ENCODE data around the gene MGAT4A. TPM values are rescaled to one million over a fixed set of nuclear protein-coding genes. Genes with fewer than 3 reads are reported as not detected.

MGAT4A gene
- total RNA-seq, 2 donors from 2014 or later: 44.0 to 80.8 TPM

- H3K9me3 ChIP-seq: no peaks in the 10 kb centered on the region
- no peaks in the 10 kb centered on the region for H3K36me3 ChIP-seq
- no peak for TF ChIP-seq CTCF (IDR thresholded peaks at IDR 0.05)
- no peak for ATAC-seq (ENCODE audit: insufficient number of reproducible peaks, low FRiP score, low read depth)
- H3K4me3 ChIP-seq: no peak overlapping the region
- H3K27ac ChIP-seq: no peak overlapping the region
- no peak for DNase-seq (ENCODE audit: low spot score)
- H3K4me1 ChIP-seq (ENCODE audit: control insufficient read depth in 1 of 2, low read depth in 2 of 2): peaks cover 8 to 9% of the 10 kb centered on the region in 2 donors
- no peaks in the 10 kb centered on the region for H3K27me3 ChIP-seq (replicated peaks; ENCODE audit: insufficient read depth)
Measured at GRCh38 chr2:98764499-98764898, 33.6 kb upstream of the MGAT4A start.

- TF ChIP-seq CTCF (IDR thresholded peaks at IDR 0.05): no peak
- no peak for ATAC-seq (ENCODE audit: insufficient number of reproducible peaks, low FRiP score, low read depth)
- H3K27ac ChIP-seq: no peak overlapping the region
- H3K4me3 ChIP-seq: no peak overlapping the region
- no peaks in the 10 kb centered on the region for H3K36me3 ChIP-seq
- DNase-seq (ENCODE audit: low spot score): no peak
- H3K9me3 ChIP-seq: no peaks in the 10 kb centered on the region
- H3K27me3 ChIP-seq (replicated peaks; ENCODE audit: insufficient read depth): no peaks in the 10 kb centered on the region
- peaks cover 8% of the 10 kb centered on the region in 2 donors for H3K4me1 ChIP-seq (ENCODE audit: control insufficient read depth in 1 of 2, low read depth in 2 of 2)
Measured at GRCh38 chr2:98763209-98763951, 32.4 kb upstream of the MGAT4A start.

GRCh38 chr2:98761909-98762308 lies 31.0 kb upstream of the MGAT4A start:
- DNase-seq (ENCODE audit: low spot score): no peak
- Histone ChIP-seq H3K27ac (no peak overlapping the region), H3K36me3 (no peaks in the 10 kb centered on the region), H3K9me3 (no peaks in the 10 kb centered on the region), H3K27me3 (replicated peaks; ENCODE audit: insufficient read depth) (no peaks in the 10 kb centered on the region), H3K4me1 (ENCODE audit: control insufficient read depth in 1 of 2, low read depth in 2 of 2) (peaks cover 16 to 21% of the 10 kb centered on the region in 2 donors), H3K4me3 (no peak overlapping the region)
- TF ChIP-seq CTCF (IDR thresholded peaks at IDR 0.05): no peak
- ATAC-seq (ENCODE audit: insufficient number of reproducible peaks, low FRiP score, low read depth): no peak

- TF ChIP-seq CTCF (IDR thresholded peaks at IDR 0.05): no peak
- DNase-seq (ENCODE audit: low spot score) (no peak), ATAC-seq (ENCODE audit: insufficient number of reproducible peaks, low FRiP score, low read depth) (no peak)
- Histone ChIP-seq H3K4me3 (no peak overlapping the region), H3K9me3 (no peaks in the 10 kb centered on the region), H3K4me1 (ENCODE audit: control insufficient read depth in 1 of 2, low read depth in 2 of 2) (peaks cover 16 to 21% of the 10 kb centered on the region in 2 donors), H3K27me3 (replicated peaks; ENCODE audit: insufficient read depth) (no peaks in the 10 kb centered on the region), H3K36me3 (no peaks in the 10 kb centered on the region), H3K27ac (no peak overlapping the region)
Measured at GRCh38 chr2:98761267-98761781, 30.4 kb upstream of the MGAT4A start.

GRCh38 chr2:98759827-98760625 lies 29.1 kb upstream of the MGAT4A start:
- TF ChIP-seq CTCF (IDR thresholded peaks at IDR 0.05): no peak
- Histone ChIP-seq H3K27me3 (replicated peaks; ENCODE audit: insufficient read depth) (no peaks in the 10 kb centered on the region), H3K27ac (no peak overlapping the region), H3K4me3 (no peak overlapping the region), H3K4me1 (ENCODE audit: control insufficient read depth in 1 of 2, low read depth in 2 of 2) (peaks cover 16 to 21% of the 10 kb centered on the region in 2 donors), H3K36me3 (no peaks in the 10 kb centered on the region), H3K9me3 (no peaks in the 10 kb centered on the region)
- DNase-seq (ENCODE audit: low spot score) (no peak), ATAC-seq (ENCODE audit: insufficient number of reproducible peaks, low FRiP score, low read depth) (no peak)
